ENCODE data around the gene TBC1D22A.

Gene TBC1D22A

GRCh38 chr22:47122441-47123000 lies 360.1 kb downstream of the TBC1D22A start:
- DNase-seq (ENCODE audit: low read depth in 2 of 2): no peak

GRCh38 chr22:47123006-47123826 lies 360.8 kb downstream of the TBC1D22A start:
- no peak for DNase-seq (ENCODE audit: low read depth in 2 of 2)

- DNase-seq (ENCODE audit: low read depth in 2 of 2): no peak
Observed at GRCh38 chr22:47123827-47124442, 361.5 kb downstream of the TBC1D22A start.

GRCh38 chr22:47124451-47124881 lies 362.0 kb downstream of the TBC1D22A start:
- DNase-seq (ENCODE audit: low read depth in 2 of 2): no peak

- DNase-seq (ENCODE audit: low read depth in 2 of 2): no peak
Observed at GRCh38 chr22:47124961-47125360, 362.5 kb downstream of the TBC1D22A start.

GRCh38 chr22:47125603-47126002 lies 363.2 kb downstream of the TBC1D22A start:
- no peak for DNase-seq (ENCODE audit: low read depth in 2 of 2)

- DNase-seq (ENCODE audit: low read depth in 2 of 2): no peak
Observed at GRCh38 chr22:47126344-47126811, 363.9 kb downstream of the TBC1D22A start.

GRCh38 chr22:47127441-47127871 lies 365.0 kb downstream of the TBC1D22A start:
- DNase-seq (ENCODE audit: low read depth in 2 of 2): no peak

GRCh38 chr22:47128216-47128615 lies 365.8 kb downstream of the TBC1D22A start:
- DNase-seq (ENCODE audit: low read depth in 2 of 2): no peak

- DNase-seq (ENCODE audit: low read depth in 2 of 2): no peak
Observed at GRCh38 chr22:47128622-47129215, 366.3 kb downstream of the TBC1D22A start.

GRCh38 chr22:47129902-47130635 lies 367.6 kb downstream of the TBC1D22A start:
- no peak for DNase-seq (ENCODE audit: low read depth in 2 of 2)

GRCh38 chr22:47130883-47131631 lies 368.6 kb downstream of the TBC1D22A start:
- DNase-seq (ENCODE audit: low read depth in 2 of 2): no peak

GRCh38 chr22:47131632-47132427 lies 369.4 kb downstream of the TBC1D22A start:
- no peak for DNase-seq (ENCODE audit: low read depth in 2 of 2)

- DNase-seq (ENCODE audit: low read depth in 2 of 2): no peak
Observed at GRCh38 chr22:47132428-47132825, 370.0 kb downstream of the TBC1D22A start.

- DNase-seq (ENCODE audit: low read depth in 2 of 2): no peak
Observed at GRCh38 chr22:47133061-47133969, 370.9 kb downstream of the TBC1D22A start.

- DNase-seq (ENCODE audit: low read depth in 2 of 2): no peak
Observed at GRCh38 chr22:47134222-47134621, 371.8 kb downstream of the TBC1D22A start.

GRCh38 chr22:47135338-47135737 lies 372.9 kb downstream of the TBC1D22A start:
- no peak for DNase-seq (ENCODE audit: low read depth in 2 of 2)

- DNase-seq (ENCODE audit: low read depth in 2 of 2): no peak
Observed at GRCh38 chr22:47136050-47136449, 373.6 kb downstream of the TBC1D22A start.

- DNase-seq (ENCODE audit: low read depth in 2 of 2): no peak
Observed at GRCh38 chr22:47136671-47137070, 374.2 kb downstream of the TBC1D22A start.
